HG02798 (cell line): ENCODE data around the gene SLC7A6OS.

Experiments
- ATAC-seq: cut with Tn5 transposase; IDR thresholded peaks from one replicate; pipeline ENCODE4 v1.9.1; 2021; ENCODE audit warnings: mild to moderate bottlenecking; ENCODE audit not compliant: unreplicated experiment, poor library complexity

SLC7A6OS gene

GRCh38 chr16:68310774-68311511, at the start of gene SLC7A6OS, which contains the start of gene PRMT7:
SLC7A6OS (minus strand) TSS chr16:68310946; CDS start chr16:68310926, 20 bp downstream.
PRMT7 (plus strand) TSS chr16:68311019; CDS start chr16:68315980, 4,961 bp downstream.
- ATAC-seq, result peak; percentile 97

- ATAC-seq, result no peak
Measured at GRCh38 chr16:68359398-68360191, 48.8 kb upstream of the SLC7A6OS start.

DNA sequence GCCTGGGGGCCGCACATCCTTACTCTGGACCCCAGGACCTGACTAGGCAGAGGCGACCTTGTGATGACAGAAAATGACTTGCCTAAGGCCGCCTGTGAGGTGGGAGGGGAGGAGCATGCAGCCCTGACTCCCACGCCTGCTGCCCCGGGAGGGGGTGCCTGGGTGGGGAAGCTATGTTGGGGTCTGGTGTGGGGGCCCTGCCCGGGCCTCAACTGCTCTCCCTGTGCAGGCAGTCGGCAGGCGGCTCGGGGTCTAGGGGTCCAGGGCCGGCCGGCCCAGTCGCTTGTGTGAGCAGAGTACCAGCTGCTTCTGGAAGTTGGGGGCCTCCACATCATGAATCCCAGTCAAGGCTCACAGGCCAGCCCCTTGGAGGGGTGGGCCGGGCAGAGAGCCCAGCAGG, 48.2 kb upstream of the SLC7A6OS start:
- ATAC-seq, result no peak

DNA sequence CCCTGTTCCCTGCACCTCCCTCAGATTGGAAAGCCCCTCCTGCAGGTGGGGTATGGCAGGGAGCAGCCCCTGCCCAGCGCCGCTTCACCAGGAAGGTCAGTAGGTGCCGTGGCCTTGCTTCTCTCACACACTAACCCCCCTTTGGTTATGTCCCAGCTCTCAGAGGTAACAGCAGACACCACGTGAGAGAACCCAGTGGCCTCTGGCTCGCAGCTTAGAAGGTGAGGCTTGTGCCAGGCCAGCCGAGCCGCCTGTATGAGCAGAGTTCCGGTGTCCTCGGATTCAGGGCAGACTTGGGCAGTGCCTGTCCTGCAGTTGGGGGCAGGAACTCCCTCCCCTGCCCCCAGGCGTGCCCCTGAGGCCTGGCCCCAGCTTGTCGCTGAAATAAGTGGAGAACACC, 47.2 kb upstream of the SLC7A6OS start:
- ATAC-seq, result no peak

- ATAC-seq, result no peak
Measured at GRCh38 chr16:68357521-68357922, 46.8 kb upstream of the SLC7A6OS start.

- no peak for ATAC-seq
Measured at GRCh38 chr16:68356919-68357286, 46.2 kb upstream of the SLC7A6OS start.

- peak; percentile 83 for ATAC-seq
Measured at GRCh38 chr16:68356249-68356918, 45.6 kb upstream of the SLC7A6OS start.

DNA sequence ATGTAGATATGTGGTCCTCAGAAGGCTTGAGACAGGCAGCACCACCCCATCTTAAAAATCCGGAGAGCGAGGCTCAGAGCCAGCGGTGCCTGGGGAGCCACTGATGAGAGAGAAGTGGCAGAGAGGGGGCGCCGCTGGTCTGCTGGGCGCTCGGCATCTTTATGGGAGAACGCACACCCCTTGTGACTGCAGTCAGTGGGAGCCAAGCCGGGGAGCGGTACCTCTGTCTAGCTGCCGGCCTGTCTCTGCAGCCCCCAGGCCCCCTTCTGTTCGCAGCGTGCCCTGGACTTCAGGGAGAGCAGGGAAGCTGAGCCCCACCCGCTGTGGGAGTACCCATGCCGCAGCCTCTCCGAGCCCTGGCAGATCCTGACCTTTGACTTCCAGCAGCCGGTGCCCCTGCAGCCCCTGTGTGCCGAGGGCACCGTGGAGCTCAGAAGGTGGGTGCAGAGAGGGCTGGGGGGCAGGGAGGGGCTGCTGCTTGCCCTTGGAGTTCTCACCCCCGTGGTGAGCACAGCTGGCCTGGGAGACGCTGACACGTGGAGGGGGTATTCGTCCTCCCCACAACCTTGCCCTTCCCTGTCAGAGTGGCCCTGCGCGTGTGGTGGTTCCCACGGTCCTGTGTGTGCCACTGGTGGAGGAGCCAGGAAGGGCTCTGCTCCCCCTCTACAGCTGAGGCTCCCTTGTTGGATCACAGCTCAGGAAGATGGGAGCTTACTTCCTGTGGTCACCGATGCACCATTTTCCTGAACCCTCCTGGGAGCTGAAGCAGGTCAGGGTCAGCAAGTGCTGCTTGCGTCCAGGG, 44.9 kb upstream of the SLC7A6OS start:
- ATAC-seq, result peak; percentile 8

GRCh38 chr16:68354816-68355215, 44.1 kb upstream of the SLC7A6OS start:
- ATAC-seq, result no peak

DNA sequence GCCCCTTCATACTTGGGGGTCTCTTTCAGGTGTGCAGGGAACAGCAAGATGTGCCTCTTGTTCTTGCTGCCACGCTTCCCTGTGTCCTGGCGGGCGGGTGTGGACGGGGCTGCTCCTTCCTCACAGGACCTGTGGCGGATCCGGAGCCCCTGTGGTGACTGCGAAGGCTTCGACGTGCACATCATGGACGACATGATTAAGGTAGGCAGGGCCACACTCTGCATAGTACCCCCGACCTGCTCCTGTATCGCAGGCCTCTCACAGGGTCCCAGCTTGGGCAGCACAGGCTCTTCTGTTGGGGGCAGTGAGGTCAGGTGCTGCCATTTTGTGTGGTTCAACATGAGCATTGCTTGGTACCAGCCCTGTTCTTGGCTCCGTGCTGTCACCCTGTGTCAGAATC, 42.6 kb upstream of the SLC7A6OS start:
- no peak for ATAC-seq

GRCh38 chr16:68351991-68352431, 41.3 kb upstream of the SLC7A6OS start:
- no peak for ATAC-seq

- ATAC-seq, result no peak
Measured at GRCh38 chr16:68351463-68351862, 40.7 kb upstream of the SLC7A6OS start.

DNA sequence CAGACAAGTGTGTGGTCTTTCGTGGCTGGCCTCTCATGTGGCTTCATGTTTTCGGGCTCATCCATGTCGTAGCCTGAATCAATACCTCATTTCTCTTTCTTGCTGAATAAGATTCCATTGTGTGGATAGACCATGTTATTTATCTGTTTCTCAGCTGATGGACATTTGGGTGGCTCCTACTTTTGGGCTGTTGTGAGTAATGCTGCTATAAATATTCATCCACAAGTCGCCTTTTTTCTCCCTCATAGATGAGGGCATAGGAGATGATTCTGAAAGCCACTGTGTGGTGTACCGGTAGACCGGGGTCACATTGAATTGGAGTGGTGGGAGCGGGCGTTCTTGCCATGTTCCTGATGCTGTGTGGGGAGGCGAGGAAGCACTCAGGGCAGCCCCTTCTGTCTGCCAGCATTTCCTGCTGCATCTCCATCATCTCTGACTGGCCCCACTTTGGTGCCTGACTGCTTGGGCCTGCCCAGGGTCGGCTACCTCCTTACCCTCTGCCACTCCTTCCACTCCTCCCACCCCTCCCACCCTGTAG, 40.1 kb upstream of the SLC7A6OS start:
- ATAC-seq, result no peak

DNA sequence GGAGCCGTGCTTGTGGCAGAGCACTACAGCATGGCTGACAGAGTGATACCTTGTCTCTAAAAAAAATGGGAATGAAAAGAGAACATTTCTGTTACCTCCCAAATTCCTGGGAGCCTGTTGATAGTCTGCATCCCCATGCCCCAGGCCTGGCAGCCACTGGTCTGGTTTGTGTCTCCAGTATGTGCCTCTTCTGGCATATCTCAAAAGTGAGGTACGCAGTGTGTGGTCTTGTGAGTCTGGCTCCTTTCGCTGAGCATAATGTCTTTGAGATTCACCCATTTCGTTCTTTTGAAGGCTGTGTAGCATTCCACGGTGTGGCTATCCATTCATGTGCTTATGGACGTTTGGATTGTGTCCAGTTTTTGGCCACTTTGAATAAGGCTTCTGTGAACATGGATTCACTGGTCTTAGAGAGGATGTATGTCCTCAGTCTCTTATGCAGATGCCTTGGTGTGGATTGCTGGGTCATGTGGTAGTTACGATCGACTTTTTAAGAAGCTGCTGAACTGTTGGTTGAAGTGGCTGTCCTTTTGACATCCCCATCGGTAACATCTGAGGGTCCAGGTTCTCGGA, 39.2 kb upstream of the SLC7A6OS start:
- no peak for ATAC-seq

DNA sequence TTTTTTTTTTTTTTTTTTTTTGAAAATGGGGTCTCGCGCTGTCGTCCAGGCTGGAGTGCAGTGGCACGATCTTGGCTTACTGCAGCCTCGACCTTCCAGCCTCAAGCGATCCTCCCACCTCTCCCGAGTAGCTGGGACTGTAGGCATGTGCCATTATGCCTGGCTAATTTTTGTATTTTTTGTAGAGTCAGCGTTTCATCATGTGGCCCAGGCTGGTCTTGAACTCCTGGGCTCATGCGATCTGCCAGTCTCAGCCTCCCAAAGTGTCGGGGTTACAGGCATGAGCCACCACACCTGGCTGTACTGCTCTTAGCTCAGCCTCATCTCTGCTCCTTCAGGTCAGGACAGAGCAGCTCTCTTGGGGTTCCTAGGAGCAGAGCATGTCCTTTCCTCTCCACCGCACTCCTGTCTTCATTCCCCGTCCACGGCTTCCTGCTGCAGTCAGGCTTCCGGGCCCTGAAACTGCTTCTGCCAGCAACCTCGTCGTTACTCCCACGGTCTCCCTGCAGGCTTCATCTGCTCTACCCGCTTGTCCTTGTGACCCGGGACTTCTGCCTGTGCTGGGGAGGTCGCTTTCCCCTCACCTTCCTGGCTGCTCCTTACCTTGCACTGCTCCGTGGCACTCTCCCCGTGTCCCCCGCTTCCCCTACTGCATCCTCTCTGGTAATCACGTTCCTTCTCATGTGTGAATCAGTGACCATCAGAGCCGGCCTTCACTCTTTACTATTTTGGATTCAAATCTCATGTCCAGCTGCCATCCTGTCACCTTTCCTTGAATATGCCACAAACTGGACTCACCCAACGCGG, 38.1 kb upstream of the SLC7A6OS start:
- ATAC-seq, result no peak

DNA sequence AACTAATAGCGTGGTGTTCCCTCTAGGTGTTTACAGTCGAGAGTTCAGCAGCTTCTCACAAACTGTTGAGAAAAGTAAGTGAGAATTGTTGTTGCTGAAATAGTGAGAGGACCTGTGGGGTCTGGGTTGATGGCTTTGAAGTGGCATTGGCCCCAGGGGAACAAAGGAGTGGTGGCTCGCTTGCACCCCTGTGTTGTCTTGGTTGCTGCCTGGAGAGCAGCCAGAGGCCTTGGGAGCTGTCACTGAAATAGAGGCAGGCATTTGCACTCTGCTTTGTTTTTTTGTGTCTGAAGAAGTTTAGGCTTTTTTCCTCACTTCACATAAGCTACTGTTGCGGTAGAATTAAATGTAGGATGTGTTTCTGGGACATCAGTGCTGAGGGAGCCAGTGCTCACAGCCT, 36.9 kb upstream of the SLC7A6OS start:
- ATAC-seq, result no peak

- no peak for ATAC-seq
Measured at GRCh38 chr16:68346892-68347480, 36.2 kb upstream of the SLC7A6OS start.

GRCh38 chr16:68345958-68346635, 35.4 kb upstream of the SLC7A6OS start:
- no peak for ATAC-seq
